Panc1 (cell line): ENCODE results near the gene CYS1. TPM values are rescaled to one million over a fixed set of nuclear protein-coding genes. Genes with fewer than 3 reads are reported as not detected.

Source experiments
- ATAC-seq: fragments of 200-7000 bp; cut with Tn5 transposase; 2 replicates; pipeline ENCODE4 v1.9.1; 2020; ENCODE audit warnings: mild to moderate bottlenecking, moderate library complexity
- BruUV-seq: library from RNA; stranded (reverse); fragments of 400-500 nt; replicated peaks from 2 replicates; lab custom pipeline; 2021; lab: Mats Ljungman, UMichigan
- CTCF ChIA-PET: fragments of 300-600 bp; sonication (Branson Sonifier 250); formaldehyde crosslinking; loops from one replicate; lab custom pipeline; 2022; ENCODE audit warnings: antibody characterized with exemption; lab: Charles Lee
- POLR2A ChIA-PET: fragments of 300-600 bp; sonication (Branson Sonifier 250); formaldehyde crosslinking; loops from one replicate; lab custom pipeline; 2022; ENCODE audit warnings: antibody characterized with exemption; lab: Charles Lee
- DNase-seq: peaks from one replicate; pipeline ENCODE4 v3.0.0-alpha.2; 2010; ENCODE audit warnings: low read depth, low spot score
- H3K27ac ChIP-seq: 2 replicates; pipeline ENCODE4 v1.5.1; 2011; ENCODE audit warnings: mild to moderate bottlenecking, low read length, inconsistent platforms
- H3K27me3 ChIP-seq: fragments of 200-500 bp; sonication (Bioruptor generic); 2 replicates; pipeline ENCODE4 v1.6.0; 2014; ENCODE audit warnings: low read length, inconsistent platforms; ENCODE audit not compliant: control insufficient read depth, insufficient read depth
- H3K36me3 ChIP-seq: fragments of 200-500 bp; sonication (Bioruptor generic); 2 replicates; pipeline ENCODE4 v1.5.1; 2014; ENCODE audit warnings: inconsistent platforms, mild to moderate bottlenecking, low read length, moderate library complexity; ENCODE audit not compliant: control insufficient read depth, insufficient read depth
- H3K4me1 ChIP-seq: 2 replicates; pipeline ENCODE4 v1.5.1; 2011; ENCODE audit warnings: inconsistent platforms, mild to moderate bottlenecking, low read length, moderate library complexity; ENCODE audit not compliant: control insufficient read depth, insufficient read depth
- H3K4me3 ChIP-seq, 2 experiments: 2 replicates each; pipeline ENCODE4 v1.5.1; 2011 to 2012; ENCODE audit warnings: low read depth in 2 of 2, low read length in 2 of 2, mild to moderate bottlenecking in 2 of 2, inconsistent platforms in 1 of 2, moderate library complexity in 1 of 2
- H3K9me3 ChIP-seq: fragments of 200-500 bp; sonication (Bioruptor generic); 2 replicates; pipeline ENCODE4 v1.5.1; 2014; ENCODE audit warnings: low read depth, mild to moderate bottlenecking, inconsistent platforms, low read length, moderate library complexity; ENCODE audit not compliant: control insufficient read depth, insufficient read depth
- POLR2AphosphoS5 ChIP-seq: IDR thresholded peaks from 2 replicates; pipeline ENCODE4 v1.6.1; 2012; ENCODE audit warnings: mild to moderate bottlenecking, low read depth, low read length, moderate library complexity
- SIN3A ChIP-seq: IDR thresholded peaks from 2 replicates; pipeline ENCODE4 v1.6.1; 2012; ENCODE audit warnings: low read depth, mild to moderate bottlenecking, low read length, moderate library complexity, borderline replicate concordance; ENCODE audit not compliant: insufficient read depth
- TCF7L2 ChIP-seq: IDR thresholded peaks from 2 replicates; pipeline ENCODE4 v1.6.1; 2011; ENCODE audit warnings: mild to moderate bottlenecking, low read depth, low read length, inconsistent platforms
- in situ Hi-C: cut with HindIII; loops from 2 replicates; pipeline ENCODE4 v1.10.0; 2016; ENCODE audit warnings: low sequenced_read_pairs, low pct_unique_long_range_greater_than_20kb
- intact Hi-C: fragments of 100-400 bp; cut with micrococcal nuclease; formaldehyde crosslinking; loops from one replicate; pipeline ENCODE4 v1.10.0; 2022; ENCODE audit not compliant: unreplicated experiment
- total RNA-seq: library from RNA; stranded (reverse); gene quantifications from one replicate; pipeline ENCODE4 v1.2.1, GENCODE V29; 2021; ENCODE audit not compliant: unreplicated experiment
- TF ChIP-seq, protein P1 (sequence below), 2 experiments: IDR thresholded peaks; 2 replicates each; pipeline ENCODE4 v1.6.1; 2011 to 2012; ENCODE audit warnings: low read depth in 2 of 2, control low read depth in 1 of 2, low read length in 1 of 2, mild to moderate bottlenecking in 1 of 2, moderate library complexity in 1 of 2; ENCODE audit not compliant: insufficient read depth in 1 of 2
- TF ChIP-seq, protein P2 (sequence below): fragments of 450-650 bp; IDR thresholded peaks from 2 replicates; pipeline ENCODE4 v1.5.1; 2017; ENCODE audit warnings: mild to moderate bottlenecking

CYS1 gene
- total RNA-seq, 1 experiment from 2014 or later = 20.4 TPM

- ChIA-PET CTCF (interaction anchor here (0.8 kb wide), 1 partner anchor 14 kb away, joined by 3 read pairs; no protein-coding TSS in a partner anchor), POLR2A (no interaction called here)
- DNase-seq (no peak), ATAC-seq (no peak)
- Histone ChIP-seq H3K36me3 (peaks cover 39% of the 10 kb centered on the region; the same call in 1 of the 2 replicates), H3K4me1 (peaks cover 28% of the 10 kb centered on the region), H3K27ac (peak overlapping the region; percentile 0; the same call in 1 of the 2 replicates), H3K9me3 (no peaks in the 10 kb centered on the region), H3K27me3 (no peaks in the 10 kb centered on the region), H3K4me3 (no peak overlapping the region)
- BruUV-seq = no TSS peak
- intact Hi-C loops (loop anchor here (10.0 kb wide), 1 partner anchor 54 kb away; no protein-coding TSS in a partner anchor), in situ Hi-C loops (no loop called here)
- TF ChIP-seq, protein P1, sequence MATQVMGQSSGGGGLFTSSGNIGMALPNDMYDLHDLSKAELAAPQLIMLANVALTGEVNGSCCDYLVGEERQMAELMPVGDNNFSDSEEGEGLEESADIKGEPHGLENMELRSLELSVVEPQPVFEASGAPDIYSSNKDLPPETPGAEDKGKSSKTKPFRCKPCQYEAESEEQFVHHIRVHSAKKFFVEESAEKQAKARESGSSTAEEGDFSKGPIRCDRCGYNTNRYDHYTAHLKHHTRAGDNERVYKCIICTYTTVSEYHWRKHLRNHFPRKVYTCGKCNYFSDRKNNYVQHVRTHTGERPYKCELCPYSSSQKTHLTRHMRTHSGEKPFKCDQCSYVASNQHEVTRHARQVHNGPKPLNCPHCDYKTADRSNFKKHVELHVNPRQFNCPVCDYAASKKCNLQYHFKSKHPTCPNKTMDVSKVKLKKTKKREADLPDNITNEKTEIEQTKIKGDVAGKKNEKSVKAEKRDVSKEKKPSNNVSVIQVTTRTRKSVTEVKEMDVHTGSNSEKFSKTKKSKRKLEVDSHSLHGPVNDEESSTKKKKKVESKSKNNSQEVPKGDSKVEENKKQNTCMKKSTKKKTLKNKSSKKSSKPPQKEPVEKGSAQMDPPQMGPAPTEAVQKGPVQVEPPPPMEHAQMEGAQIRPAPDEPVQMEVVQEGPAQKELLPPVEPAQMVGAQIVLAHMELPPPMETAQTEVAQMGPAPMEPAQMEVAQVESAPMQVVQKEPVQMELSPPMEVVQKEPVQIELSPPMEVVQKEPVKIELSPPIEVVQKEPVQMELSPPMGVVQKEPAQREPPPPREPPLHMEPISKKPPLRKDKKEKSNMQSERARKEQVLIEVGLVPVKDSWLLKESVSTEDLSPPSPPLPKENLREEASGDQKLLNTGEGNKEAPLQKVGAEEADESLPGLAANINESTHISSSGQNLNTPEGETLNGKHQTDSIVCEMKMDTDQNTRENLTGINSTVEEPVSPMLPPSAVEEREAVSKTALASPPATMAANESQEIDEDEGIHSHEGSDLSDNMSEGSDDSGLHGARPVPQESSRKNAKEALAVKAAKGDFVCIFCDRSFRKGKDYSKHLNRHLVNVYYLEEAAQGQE (IDR thresholded peaks at IDR 0.05; ENCODE audit: insufficient read depth in 1 of 2, low read depth in 2 of 2, low read length in 1 of 2) = no peak
- no peak for TF ChIP-seq SIN3A
- TF ChIP-seq POLR2AphosphoS5 = no peak; the same call in 1 of the 2 replicates
- TF ChIP-seq, protein P2, sequence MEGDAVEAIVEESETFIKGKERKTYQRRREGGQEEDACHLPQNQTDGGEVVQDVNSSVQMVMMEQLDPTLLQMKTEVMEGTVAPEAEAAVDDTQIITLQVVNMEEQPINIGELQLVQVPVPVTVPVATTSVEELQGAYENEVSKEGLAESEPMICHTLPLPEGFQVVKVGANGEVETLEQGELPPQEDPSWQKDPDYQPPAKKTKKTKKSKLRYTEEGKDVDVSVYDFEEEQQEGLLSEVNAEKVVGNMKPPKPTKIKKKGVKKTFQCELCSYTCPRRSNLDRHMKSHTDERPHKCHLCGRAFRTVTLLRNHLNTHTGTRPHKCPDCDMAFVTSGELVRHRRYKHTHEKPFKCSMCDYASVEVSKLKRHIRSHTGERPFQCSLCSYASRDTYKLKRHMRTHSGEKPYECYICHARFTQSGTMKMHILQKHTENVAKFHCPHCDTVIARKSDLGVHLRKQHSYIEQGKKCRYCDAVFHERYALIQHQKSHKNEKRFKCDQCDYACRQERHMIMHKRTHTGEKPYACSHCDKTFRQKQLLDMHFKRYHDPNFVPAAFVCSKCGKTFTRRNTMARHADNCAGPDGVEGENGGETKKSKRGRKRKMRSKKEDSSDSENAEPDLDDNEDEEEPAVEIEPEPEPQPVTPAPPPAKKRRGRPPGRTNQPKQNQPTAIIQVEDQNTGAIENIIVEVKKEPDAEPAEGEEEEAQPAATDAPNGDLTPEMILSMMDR = no peak
- TF ChIP-seq TCF7L2 = no peak
Measured at GRCh38 chr2:10128420-10128819, 48.2 kb upstream of the CYS1 start.

- in situ Hi-C loops (no loop called here), intact Hi-C loops (loop anchor here (10.0 kb wide), 1 partner anchor 52 kb away; no protein-coding TSS in a partner anchor)
- Histone ChIP-seq H3K9me3 (no peaks in the 10 kb centered on the region), H3K27ac (peak overlapping the region; percentile 51; the same call in 1 of the 2 replicates), H3K36me3 (peaks cover 39% of the 10 kb centered on the region; the same call in 1 of the 2 replicates), H3K4me3 (no peak overlapping the region), H3K27me3 (no peaks in the 10 kb centered on the region), H3K4me1 (peaks cover 20% of the 10 kb centered on the region)
- TF ChIP-seq POLR2AphosphoS5 = no peak
- TF ChIP-seq, protein P2 = no peak
- TF ChIP-seq, protein P1 (IDR thresholded peaks at IDR 0.05; ENCODE audit: insufficient read depth in 1 of 2, low read depth in 2 of 2, low read length in 1 of 2) = no peak
- TF ChIP-seq SIN3A = no peak
- no peak for TF ChIP-seq TCF7L2
- ATAC-seq (no peak), DNase-seq (no peak)
- ChIA-PET CTCF (no interaction called here), POLR2A (no interaction called here)
- no TSS peak for BruUV-seq
Measured at GRCh38 chr2:10126632-10127026, 46.4 kb upstream of the CYS1 start.
